Diencephalon (tissue), 1 donor: ENCODE measurements around the gene VSIG8. TPM values are rescaled to one million over a fixed set of nuclear protein-coding genes. Genes with fewer than 3 reads are reported as not detected.
A peak's percentile ranks its signal among the peaks of the same experiment; 100 is the strongest.

Source experiments
- small RNA-seq: library from RNA; depleted of rRNA; stranded (forward); fragments of <200 nt; gene quantifications from one replicate; pipeline ENCODE3, GENCODE V24; 2014
- total RNA-seq: library from RNA; depleted of rRNA; stranded (reverse); fragments of >200 nt; gene quantifications from one replicate; pipeline ENCODE4 v1.2.3, GENCODE V29; 2014

Gene VSIG8, protein sequence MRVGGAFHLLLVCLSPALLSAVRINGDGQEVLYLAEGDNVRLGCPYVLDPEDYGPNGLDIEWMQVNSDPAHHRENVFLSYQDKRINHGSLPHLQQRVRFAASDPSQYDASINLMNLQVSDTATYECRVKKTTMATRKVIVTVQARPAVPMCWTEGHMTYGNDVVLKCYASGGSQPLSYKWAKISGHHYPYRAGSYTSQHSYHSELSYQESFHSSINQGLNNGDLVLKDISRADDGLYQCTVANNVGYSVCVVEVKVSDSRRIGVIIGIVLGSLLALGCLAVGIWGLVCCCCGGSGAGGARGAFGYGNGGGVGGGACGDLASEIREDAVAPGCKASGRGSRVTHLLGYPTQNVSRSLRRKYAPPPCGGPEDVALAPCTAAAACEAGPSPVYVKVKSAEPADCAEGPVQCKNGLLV
- not detected for total RNA-seq

DNA sequence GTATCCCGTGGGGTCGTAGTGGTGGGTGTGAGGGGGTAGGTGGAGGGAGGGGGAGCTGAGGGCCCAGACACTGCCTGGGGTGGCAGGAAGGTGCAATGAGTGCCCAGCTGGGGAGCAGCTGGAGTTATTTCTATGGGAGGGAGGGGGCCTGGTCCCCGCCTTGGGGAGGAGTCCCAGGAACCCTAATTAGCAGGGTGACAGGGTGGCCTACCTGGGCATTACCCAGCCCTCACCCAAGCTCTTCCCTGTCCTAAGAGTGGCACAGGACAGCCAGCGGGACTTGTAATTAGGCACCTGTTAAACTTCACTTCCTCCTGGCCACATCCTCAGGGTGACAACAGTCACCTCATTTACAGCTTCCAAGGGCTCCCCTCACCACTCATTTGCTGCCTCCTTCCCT lies at the start of gene VSIG8:
TSS of gene VSIG8 (minus strand) at position 101 of the 400 bp plus-strand sequence. CDS start 136 bp downstream, outside the sequence.

DNA sequence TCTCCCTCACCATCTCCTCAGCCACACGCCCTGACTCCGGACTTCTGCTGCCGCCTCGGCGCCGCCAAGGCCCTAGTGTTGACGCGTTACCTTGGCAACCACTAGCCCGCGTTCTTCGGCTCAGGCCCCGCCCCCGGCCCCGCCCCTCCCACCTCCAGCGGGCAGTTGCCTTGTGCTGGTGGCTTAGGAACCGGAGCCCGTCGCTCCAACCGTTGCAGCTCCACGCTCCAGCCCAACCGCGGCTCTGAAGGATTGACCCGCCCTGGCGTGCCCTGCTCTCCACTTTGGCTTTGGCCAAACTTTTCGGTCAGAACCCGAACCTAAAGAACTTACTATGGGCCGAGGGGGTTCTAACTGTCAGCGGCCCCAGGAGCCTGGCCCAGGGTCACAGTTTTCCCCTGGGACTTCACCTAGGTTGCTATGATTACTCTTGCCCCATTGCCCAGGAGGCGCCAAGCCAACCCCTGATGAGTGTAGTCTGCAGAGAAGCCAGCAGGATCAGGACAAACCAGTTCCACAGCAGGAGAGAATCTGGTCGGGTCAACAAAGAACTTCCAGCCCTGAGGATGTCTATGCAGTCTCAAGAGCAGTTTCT lies 37.7 kb upstream of the VSIG8 start, which contains the start of gene CFAP45:
TSS of gene CFAP45 (minus strand) at position 80 of the 595 bp plus-strand sequence. CDS start at position 13, 67 bp downstream.

DNA sequence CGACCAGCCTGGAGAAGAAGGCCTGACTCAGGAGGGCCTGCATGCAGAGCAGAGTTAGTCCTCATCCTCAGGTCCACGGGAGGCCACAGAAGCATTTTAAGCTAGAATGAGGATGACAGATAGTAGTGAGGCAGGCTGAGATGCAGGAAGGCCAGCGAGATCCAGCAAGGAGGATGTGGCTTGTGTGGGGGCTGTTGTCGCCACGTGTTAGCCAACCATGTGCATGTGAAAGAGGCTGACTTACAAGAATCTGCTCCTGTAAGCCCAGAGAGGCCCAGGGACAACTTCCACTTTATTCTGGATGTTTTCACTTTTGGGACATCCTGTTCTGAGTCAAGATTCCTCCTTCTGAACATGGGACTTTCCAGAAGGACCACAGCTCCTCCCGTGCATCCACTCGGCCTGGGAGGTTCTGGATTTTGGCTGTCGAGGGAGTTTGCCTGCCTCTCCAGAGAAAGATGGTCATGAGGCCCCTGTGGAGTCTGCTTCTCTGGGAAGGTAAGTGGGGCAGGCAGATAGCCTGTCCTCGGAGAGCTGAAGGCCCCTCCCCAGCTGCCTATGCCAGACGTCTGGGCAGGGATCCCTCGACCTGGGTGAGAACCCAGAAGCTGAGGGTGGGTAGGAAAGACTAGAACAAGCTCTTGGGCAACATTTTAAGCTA lies 35.9 kb downstream of the VSIG8 start, which contains the start of gene SLAMF8:
TSS of gene SLAMF8 (plus strand) at position 433 of the 661 bp plus-strand sequence. CDS start at position 459, 26 bp downstream.

Small RNA genes within 50 kb of the gene (small RNA-seq; reads per million reads assigned to genes)
- gene MIR4259, result not detected
- gene RF00570, result 1.4 reads per million, percentile 82 among the genes with 10 or more reads in this experiment

Other genes with a start within 250 kb of the VSIG8 start
- gene CRP, start 148.1 kb downstream of the VSIG8 start, total RNA-seq, result not detected
- gene DUSP23, start 81.7 kb downstream of the VSIG8 start, total RNA-seq, result 19.6 TPM
- gene FCRL6, start 60.3 kb downstream of the VSIG8 start, total RNA-seq, result not detected
- not detected for gene SLAMF8, start 35.8 kb downstream of the VSIG8 start, total RNA-seq
- 5.8 TPM for gene CFAP45, start 37.5 kb upstream of the VSIG8 start, total RNA-seq
- 27.9 TPM for gene TAGLN2, start 62.9 kb upstream of the VSIG8 start, total RNA-seq
- gene IGSF9, start 83.0 kb upstream of the VSIG8 start, total RNA-seq, result 3.9 TPM
- gene SLAMF9, start 91.6 kb upstream of the VSIG8 start, total RNA-seq, result not detected
- 9.9 TPM for gene PIGM, start 169.3 kb upstream of the VSIG8 start, total RNA-seq
- 5.5 TPM for gene KCNJ10, start 207.5 kb upstream of the VSIG8 start, total RNA-seq
- 18.5 TPM for gene KCNJ9, start 218.9 kb upstream of the VSIG8 start, total RNA-seq
- 45.7 TPM for gene IGSF8, start 236.0 kb upstream of the VSIG8 start, total RNA-seq